ENCODE measurements around the gene PDPN. TPM values are rescaled to one million over a fixed set of nuclear protein-coding genes. Genes with fewer than 3 reads are reported as not detected.

Gene PDPN
- total RNA-seq, 1 experiment from 2014 or later: not detected

DNA sequence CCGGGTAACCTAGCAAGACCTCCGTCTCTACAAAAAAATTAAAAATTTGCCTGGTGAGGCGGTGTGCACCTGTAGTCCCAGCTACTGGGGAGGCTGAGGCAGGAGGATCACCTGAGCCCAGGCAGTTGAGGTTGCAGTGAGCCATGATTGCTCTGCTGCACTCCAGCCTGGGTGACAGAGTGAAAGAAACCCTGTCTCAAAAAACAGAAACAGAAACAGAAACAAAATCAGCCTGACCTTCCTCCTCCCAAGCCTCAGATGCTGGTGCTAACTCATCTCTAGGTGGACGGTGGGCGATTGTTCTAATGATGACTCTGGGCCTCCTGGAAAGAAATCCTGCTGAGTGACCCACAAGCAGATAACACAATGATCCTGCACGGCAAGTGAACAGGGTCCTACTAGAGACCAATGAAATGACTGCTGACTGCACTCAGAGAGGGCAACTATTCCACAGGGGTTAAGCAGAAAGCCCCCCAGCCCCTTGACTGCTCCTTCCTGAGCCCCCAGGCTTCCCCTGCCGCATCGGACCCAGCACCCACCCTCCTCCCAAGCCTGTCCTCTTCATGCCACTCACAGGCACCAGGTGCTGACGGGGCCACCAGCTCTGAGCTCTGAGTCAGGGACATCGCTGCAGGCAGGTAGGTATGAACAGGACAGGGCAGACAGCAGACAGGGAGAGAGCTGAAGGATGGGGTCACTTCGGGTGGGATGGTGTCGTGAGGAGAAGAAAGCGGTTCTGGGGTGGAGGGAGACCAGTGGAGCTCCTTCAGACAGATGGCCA, 42.0 kb upstream of the PDPN start:
- no peaks in the 10 kb centered on the region for H3K9me2 ChIP-seq (ENCODE audit: insufficient read depth)
- ChIA-PET CTCF (no interaction called here), POLR2A (ENCODE audit: unreplicated experiment) (no interaction called here)
- H3K36me3 ChIP-seq (ENCODE audit: low read depth): no peaks in the 10 kb centered on the region
- H3K9me3 ChIP-seq (ENCODE audit: insufficient read depth, low read depth): no peaks in the 10 kb centered on the region
- BruUV-seq (replicated peaks): no TSS peak
- TF ChIP-seq, protein P1, sequence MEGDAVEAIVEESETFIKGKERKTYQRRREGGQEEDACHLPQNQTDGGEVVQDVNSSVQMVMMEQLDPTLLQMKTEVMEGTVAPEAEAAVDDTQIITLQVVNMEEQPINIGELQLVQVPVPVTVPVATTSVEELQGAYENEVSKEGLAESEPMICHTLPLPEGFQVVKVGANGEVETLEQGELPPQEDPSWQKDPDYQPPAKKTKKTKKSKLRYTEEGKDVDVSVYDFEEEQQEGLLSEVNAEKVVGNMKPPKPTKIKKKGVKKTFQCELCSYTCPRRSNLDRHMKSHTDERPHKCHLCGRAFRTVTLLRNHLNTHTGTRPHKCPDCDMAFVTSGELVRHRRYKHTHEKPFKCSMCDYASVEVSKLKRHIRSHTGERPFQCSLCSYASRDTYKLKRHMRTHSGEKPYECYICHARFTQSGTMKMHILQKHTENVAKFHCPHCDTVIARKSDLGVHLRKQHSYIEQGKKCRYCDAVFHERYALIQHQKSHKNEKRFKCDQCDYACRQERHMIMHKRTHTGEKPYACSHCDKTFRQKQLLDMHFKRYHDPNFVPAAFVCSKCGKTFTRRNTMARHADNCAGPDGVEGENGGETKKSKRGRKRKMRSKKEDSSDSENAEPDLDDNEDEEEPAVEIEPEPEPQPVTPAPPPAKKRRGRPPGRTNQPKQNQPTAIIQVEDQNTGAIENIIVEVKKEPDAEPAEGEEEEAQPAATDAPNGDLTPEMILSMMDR (conservative IDR thresholded peaks at IDR 0.05): no peak
- no peak for TF ChIP-seq EZH2 (IDR thresholded peaks at IDR 0.05; ENCODE audit: low read depth)
- no peaks in the 10 kb centered on the region for H3K79me2 ChIP-seq (ENCODE audit: low read depth)
- no peak overlapping the region for H2AFZ ChIP-seq
- H3K27me3 ChIP-seq (ENCODE audit: insufficient read depth, low read depth): peaks cover 39% of the 10 kb centered on the region
- H3F3A ChIP-seq (ENCODE audit: insufficient read depth, low read depth): no peaks in the 10 kb centered on the region
- no peak overlapping the region for H3K27ac ChIP-seq
- intact Hi-C loops (cut with micrococcal nuclease; ENCODE audit: unreplicated experiment): no loop called here
- H3K4me1 ChIP-seq (replicated peaks; ENCODE audit: insufficient read depth): no peaks in the 10 kb centered on the region
- DNase-seq: no peak
- no peak overlapping the region for H3K4me2 ChIP-seq
- no peak overlapping the region for H3K4me3 ChIP-seq
- H4K20me1 ChIP-seq (ENCODE audit: insufficient read depth): no peaks in the 10 kb centered on the region

GRCh38 chr1:13543451-13544220, 40.0 kb upstream of the PDPN start:
- CTCF ChIA-PET: interaction anchor here (0.6 kb wide), 1 partner anchor 403 kb away, joined by 6 read pairs; no protein-coding TSS in a partner anchor
- Histone ChIP-seq H3K4me3 (no peak overlapping the region), H3K27ac (no peak overlapping the region), H3F3A (ENCODE audit: insufficient read depth, low read depth) (no peaks in the 10 kb centered on the region), H3K9me3 (ENCODE audit: insufficient read depth, low read depth) (no peaks in the 10 kb centered on the region), H3K9me2 (ENCODE audit: insufficient read depth) (no peaks in the 10 kb centered on the region), H3K36me3 (ENCODE audit: low read depth) (no peaks in the 10 kb centered on the region), H4K20me1 (ENCODE audit: insufficient read depth) (no peaks in the 10 kb centered on the region), H3K27me3 (ENCODE audit: insufficient read depth, low read depth) (peaks cover 23% of the 10 kb centered on the region), H2AFZ (no peak overlapping the region), H3K4me2 (no peak overlapping the region), H3K79me2 (ENCODE audit: low read depth) (no peaks in the 10 kb centered on the region), H3K4me1 (replicated peaks; ENCODE audit: insufficient read depth) (no peaks in the 10 kb centered on the region)
- DNase-seq: peak in 1 of 2 experiments; percentile 12
- POLR2A ChIA-PET (ENCODE audit: unreplicated experiment): interaction anchor here (0.5 kb wide), 1 partner anchor 92 kb away, joined by 4 read pairs; no protein-coding TSS in a partner anchor
- TF ChIP-seq, protein P1 (conservative IDR thresholded peaks at IDR 0.05): no peak; the same call in 1 of the 2 replicates
- TF ChIP-seq EZH2 (IDR thresholded peaks at IDR 0.05; ENCODE audit: low read depth): no peak
- intact Hi-C loops (cut with micrococcal nuclease; ENCODE audit: unreplicated experiment): no loop called here
- no TSS peak for BruUV-seq (replicated peaks)

GRCh38 chr1:13544221-13544556, 39.4 kb upstream of the PDPN start:
- Histone ChIP-seq H3K4me3 (no peak overlapping the region), H3K4me2 (no peak overlapping the region), H3K27ac (no peak overlapping the region), H3K27me3 (ENCODE audit: insufficient read depth, low read depth) (peaks cover 20% of the 10 kb centered on the region), H4K20me1 (ENCODE audit: insufficient read depth) (no peaks in the 10 kb centered on the region), H3K79me2 (ENCODE audit: low read depth) (no peaks in the 10 kb centered on the region), H3K9me3 (ENCODE audit: insufficient read depth, low read depth) (no peaks in the 10 kb centered on the region), H2AFZ (no peak overlapping the region), H3K4me1 (replicated peaks; ENCODE audit: insufficient read depth) (no peaks in the 10 kb centered on the region), H3F3A (ENCODE audit: insufficient read depth, low read depth) (no peaks in the 10 kb centered on the region), H3K9me2 (ENCODE audit: insufficient read depth) (no peaks in the 10 kb centered on the region), H3K36me3 (ENCODE audit: low read depth) (no peaks in the 10 kb centered on the region)
- no peak for TF ChIP-seq EZH2 (IDR thresholded peaks at IDR 0.05; ENCODE audit: low read depth)
- POLR2A ChIA-PET (ENCODE audit: unreplicated experiment): interaction anchor here (0.5 kb wide), 1 partner anchor 92 kb away, joined by 4 read pairs; no protein-coding TSS in a partner anchor
- CTCF ChIA-PET: interaction anchor here (0.6 kb wide), 1 partner anchor 403 kb away, joined by 6 read pairs; no protein-coding TSS in a partner anchor
- intact Hi-C loops (cut with micrococcal nuclease; ENCODE audit: unreplicated experiment): no loop called here
- no peak for DNase-seq
- BruUV-seq (replicated peaks): no TSS peak

Data from PC-9 (cell line).